Gastroesophageal sphincter (tissue), 4 donors: ENCODE measurements around the gene CCDC180. TPM values are rescaled to one million over a fixed set of nuclear protein-coding genes. Genes with fewer than 3 reads are reported as not detected.

ENCODE experiments used
- ATAC-seq: fragments of 150-250 bp; one replicate; pipeline ENCODE4 v1.9.1; 2016; ENCODE audit warnings: mild to moderate bottlenecking, moderate library complexity
- H3K27ac ChIP-seq, 4 donors: fragments of 200-600 bp; sonication (generic) in 3 of 4; 1 replicate in 3 of 4; 2 replicates in 1 of 4; pipeline ENCODE4 v1.5.1; 2016 to 2019
- H3K27me3 ChIP-seq: fragments of 200-600 bp; sonication (generic); one replicate; pipeline ENCODE4 v1.5.1; 2019
- H3K36me3 ChIP-seq, 2 donors: fragments of 200-600 bp; sonication (generic); one replicate each; pipeline ENCODE4 v1.5.1; 2019; ENCODE audit warnings: control low read depth in 1 of 2
- H3K4me1 ChIP-seq, 3 donors: fragments of 200-600 bp; sonication (generic); 1 replicate in 2 of 3; 2 replicates in 1 of 3; pipeline ENCODE4 v1.5.1; 2016 to 2019; ENCODE audit warnings: control low read depth in 2 of 3
- H3K4me3 ChIP-seq, 2 donors: fragments of 200-600 bp; sonication (generic); one replicate each; pipeline ENCODE4 v1.5.1; 2019; ENCODE audit warnings: mild to moderate bottlenecking in 1 of 2, moderate library complexity in 1 of 2
- H3K9me3 ChIP-seq, 3 donors: fragments of 200-600 bp; sonication (generic); one replicate each; pipeline ENCODE4 v1.5.1; 2017 to 2019; ENCODE audit warnings: control low read depth in 2 of 3
- CTCF ChIP-seq, 4 experiments: fragments of 200-600 bp in 2 of 4; fragments of 450-650 bp in 2 of 4; sonication (generic) in 1 of 4; IDR thresholded peaks; one replicate each; pipeline ENCODE4 v1.5.1; 2017 to 2019; ENCODE audit warnings: antibody characterized with exemption in 4 of 4, mild to moderate bottlenecking in 2 of 4, moderate library complexity in 2 of 4
- EP300 ChIP-seq: sonication (generic); formaldehyde crosslinking; IDR thresholded peaks from one replicate; pipeline ENCODE4 v1.6.1; 2017; ENCODE audit warnings: antibody characterized with exemption, mild to moderate bottlenecking
- POLR2A ChIP-seq, 2 donors: fragments of 450-650 bp; IDR thresholded peaks; one replicate each; pipeline ENCODE4 v1.6.1; 2017; ENCODE audit warnings: antibody characterized with exemption in 2 of 2, mild to moderate bottlenecking in 2 of 2, moderate library complexity in 1 of 2
- POLR2AphosphoS5 ChIP-seq: sonication (generic); formaldehyde crosslinking; IDR thresholded peaks from one replicate; pipeline ENCODE4 v1.6.1; 2017; ENCODE audit warnings: antibody characterized with exemption
- WGBS, 2 donors: methylation state at CpG; one replicate each; pipeline ENCODE4 v1.1.5; 2018; ENCODE audit warnings: low coverage in 1 of 2; 5-methylcytosine and 5-hydroxymethylcytosine counted together
- total RNA-seq, 4 donors: library from RNA; depleted of rRNA; stranded (reverse); fragments of >200 nt; gene quantifications; one replicate each; pipeline ENCODE4 v1.1.0, GENCODE V29; 2016

The CCDC180 gene
- total RNA-seq, 4 donors from 2014 or later = 0.12 to 9.8 (median 4.1) TPM

DNA sequence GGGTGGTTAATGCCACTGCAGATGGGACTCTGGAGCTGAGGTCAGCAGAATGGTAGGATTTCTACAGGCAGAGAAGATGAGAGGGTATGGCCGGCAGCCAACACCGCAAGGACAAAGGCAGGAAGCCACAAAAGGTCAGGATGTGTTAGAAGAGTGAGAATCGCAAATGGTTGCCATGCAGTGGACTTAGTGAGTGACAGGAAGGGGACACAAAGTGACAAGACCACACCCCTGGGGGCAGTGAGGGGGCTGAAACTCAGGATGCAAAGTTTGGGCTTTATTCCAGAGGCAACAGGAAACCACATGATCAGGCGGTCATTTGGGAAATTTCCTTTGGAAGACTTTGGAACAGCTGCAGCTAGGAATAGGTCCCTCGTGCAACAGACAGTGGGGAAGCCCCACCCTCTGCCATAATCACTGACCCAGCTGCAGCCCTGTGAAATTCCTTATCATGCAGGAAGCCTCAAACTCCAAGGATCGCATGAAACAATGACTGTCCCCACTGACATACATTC lies 14.2 kb upstream of the CCDC180 start:
- peaks cover 0 to 10% (median 0%) of the 10 kb centered on the region in 3 donors for H3K9me3 ChIP-seq
- no peak overlapping the region for H3K4me3 ChIP-seq
- peak overlapping the region in 2 of 4 donors; percentile 6 to 14 for H3K27ac ChIP-seq
- H3K4me1 ChIP-seq = peaks cover 0 to 20% (median 8%) of the 10 kb centered on the region in 3 donors
- ATAC-seq = peak; percentile 62
- 36 to 46% methylated on average over 5 to 6 of the region's 6 CpGs for WGBS, 2 donors
- H3K27me3 ChIP-seq = no peaks in the 10 kb centered on the region
- H3K36me3 ChIP-seq = peaks cover 0 to 78% of the 10 kb centered on the region in 2 donors
- no peak for TF ChIP-seq EP300
- TF ChIP-seq POLR2AphosphoS5 = no peak

- Histone ChIP-seq H3K4me3 (no peak overlapping the region), H3K27ac (peak overlapping the region in 2 of 4 donors; percentile 6 to 14), H3K27me3 (no peaks in the 10 kb centered on the region), H3K4me1 (peaks cover 0 to 20% (median 8%) of the 10 kb centered on the region in 3 donors), H3K36me3 (peaks cover 0 to 73% of the 10 kb centered on the region in 2 donors), H3K9me3 (peaks cover 0 to 14% (median 0%) of the 10 kb centered on the region in 3 donors)
- no peak for TF ChIP-seq CTCF (IDR thresholded peaks at IDR 0.05)
- ATAC-seq = no peak
- WGBS, 2 donors = 80% methylated on average over 1 of the region's 6 CpGs; no CpG with 5 or more reads in 1 of the 2 donors
Observed at GRCh38 chr9:97293818-97294217, 13.6 kb upstream of the CCDC180 start.

DNA sequence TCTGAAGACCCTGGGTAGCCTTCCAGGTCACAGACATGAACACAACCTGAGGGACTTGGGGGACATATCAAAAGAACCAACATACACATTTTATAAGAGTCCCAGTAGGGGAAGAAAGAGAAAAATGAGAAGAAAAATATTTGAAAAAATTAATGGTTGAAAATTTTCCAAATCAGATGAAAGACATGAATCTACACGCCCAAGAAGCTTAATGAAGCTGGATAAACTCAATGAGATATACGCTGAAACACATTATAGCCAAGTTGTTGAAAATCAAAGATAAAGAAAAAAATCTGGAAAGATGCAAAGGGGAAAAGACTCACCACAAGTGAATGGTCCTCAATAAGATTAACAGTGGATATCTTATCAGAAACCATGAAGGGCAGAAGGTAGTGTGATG lies 9.6 kb upstream of the CCDC180 start:
- Histone ChIP-seq H3K27me3 (no peaks in the 10 kb centered on the region), H3K4me3 (no peak overlapping the region), H3K4me1 (peaks cover 0 to 19% (median 8%) of the 10 kb centered on the region in 3 donors), H3K9me3 (peaks cover 0 to 14% (median 0%) of the 10 kb centered on the region in 3 donors), H3K27ac (no peak overlapping the region), H3K36me3 (peaks cover 0 to 32% of the 10 kb centered on the region in 2 donors)
- TF ChIP-seq EP300 = no peak
- TF ChIP-seq CTCF (IDR thresholded peaks at IDR 0.05) = no peak
- no peak for TF ChIP-seq POLR2AphosphoS5
- TF ChIP-seq POLR2A (IDR thresholded peaks at IDR 0.05) = no peak
- 100% methylated on average over 2 of the region's 2 CpGs; no CpG with 5 or more reads in 1 of the 2 donors for WGBS, 2 donors
- no peak for ATAC-seq

GRCh38 chr9:97299809-97300414 lies 7.5 kb upstream of the CCDC180 start:
- TF ChIP-seq POLR2A (IDR thresholded peaks at IDR 0.05) (no peak), POLR2AphosphoS5 (no peak)
- 70 to 85% methylated on average over 2 of the region's 2 CpGs for WGBS, 2 donors
- no peak for ATAC-seq

GRCh38 chr9:97300586-97300985 lies 6.9 kb upstream of the CCDC180 start:
- Histone ChIP-seq H3K36me3 (peaks cover 0 to 5% of the 10 kb centered on the region in 2 donors), H3K4me1 (no peaks in the 10 kb centered on the region), H3K4me3 (no peak overlapping the region), H3K9me3 (peaks cover 0 to 14% (median 0%) of the 10 kb centered on the region in 3 donors), H3K27me3 (no peaks in the 10 kb centered on the region), H3K27ac (no peak overlapping the region)
- ATAC-seq = no peak
- WGBS, 2 donors = 88% methylated on average over 1 of the region's 1 CpG; no CpG with 5 or more reads in 1 of the 2 donors
- TF ChIP-seq POLR2A (IDR thresholded peaks at IDR 0.05) (no peak), CTCF (IDR thresholded peaks at IDR 0.05) (no peak), POLR2AphosphoS5 (no peak), EP300 (no peak)

More at GRCh38 chr9:97299809-97300414, 7.5 kb upstream of the CCDC180 start:
- Histone ChIP-seq H3K27ac (no peak overlapping the region), H3K9me3 (peaks cover 0 to 14% (median 0%) of the 10 kb centered on the region in 3 donors), H3K36me3 (peaks cover 0 to 12% of the 10 kb centered on the region in 2 donors), H3K27me3 (no peaks in the 10 kb centered on the region), H3K4me3 (no peak overlapping the region), H3K4me1 (no peaks in the 10 kb centered on the region)

- TF ChIP-seq POLR2A (IDR thresholded peaks at IDR 0.05) (no peak), EP300 (no peak), CTCF (IDR thresholded peaks at IDR 0.05) (no peak), POLR2AphosphoS5 (no peak)
- Histone ChIP-seq H3K9me3 (peaks cover 0 to 14% (median 0%) of the 10 kb centered on the region in 3 donors), H3K27ac (no peak overlapping the region), H3K36me3 (no peaks in the 10 kb centered on the region), H3K27me3 (peaks cover 6% of the 10 kb centered on the region), H3K4me1 (peaks cover 0 to 5% (median 1%) of the 10 kb centered on the region in 3 donors), H3K4me3 (no peak overlapping the region)
- no peak for ATAC-seq
- WGBS, 2 donors = 97 to 100% methylated on average over 3 of the region's 3 CpGs
Observed at GRCh38 chr9:97301974-97302373, 5.5 kb upstream of the CCDC180 start.
